Activated CD8-positive, alpha-beta memory T cell treated with anti-CD3 and anti-CD28 coated beads, Interleukin-2, amount 50 U/mL, for 48 hours (primary cell): ENCODE results near the gene RXFP4.
"Not testable (repeated sequence)": the region's sequence is repeated elsewhere in the genome, so short reads cannot be mapped to it uniquely, and the experiment has no call there.

Source experiments
- DNase-seq: peaks from one replicate; pipeline ENCODE4 v3.0.0-alpha.2; 2020

Gene RXFP4

GRCh38 chr1:155940993-155941844, at the start of gene RXFP4:
Gene RXFP4 (plus strand): TSS chr1:155941638. CDS start chr1:155941710, 72 bp downstream.
- DNase-seq, result no peak

GRCh38 chr1:155892796-155893195, 48.6 kb upstream of the RXFP4 start:
- DNase-seq, result no peak

GRCh38 chr1:155893389-155894142, 47.9 kb upstream of the RXFP4 start:
- DNase-seq, result no peak

GRCh38 chr1:155895617-155896016, 45.8 kb upstream of the RXFP4 start:
- not testable (repeated sequence) for DNase-seq

- not testable (repeated sequence) for DNase-seq
Measured at GRCh38 chr1:155896476-155896875, 45.0 kb upstream of the RXFP4 start.

GRCh38 chr1:155897746-155898145, 43.7 kb upstream of the RXFP4 start:
- DNase-seq, result no peak

- DNase-seq, result no peak
Measured at GRCh38 chr1:155898888-155899287, 42.5 kb upstream of the RXFP4 start.

GRCh38 chr1:155899683-155900082, 41.8 kb upstream of the RXFP4 start:
- DNase-seq, result no peak

- DNase-seq, result no peak
Measured at GRCh38 chr1:155900161-155900560, 41.3 kb upstream of the RXFP4 start.

- DNase-seq, result no peak
Measured at GRCh38 chr1:155904261-155904660, 37.2 kb upstream of the RXFP4 start.

GRCh38 chr1:155909894-155910293, 31.5 kb upstream of the RXFP4 start:
- DNase-seq, result no peak

GRCh38 chr1:155910621-155911121, 30.8 kb upstream of the RXFP4 start:
- DNase-seq, result peak; percentile 63

GRCh38 chr1:155911156-155912055, 30.0 kb upstream of the RXFP4 start, which contains the start of gene RIT1:
Gene RIT1 (minus strand): TSS chr1:155911349. CDS start chr1:155910761, 588 bp downstream.
- peak; percentile 92 for DNase-seq

- DNase-seq, result no peak
Measured at GRCh38 chr1:155912056-155912536, 29.3 kb upstream of the RXFP4 start.

- DNase-seq, result no peak
Measured at GRCh38 chr1:155913969-155914757, 27.3 kb upstream of the RXFP4 start.

- DNase-seq, result no peak
Measured at GRCh38 chr1:155918660-155919059, 22.8 kb upstream of the RXFP4 start.

GRCh38 chr1:155919801-155920200, 21.6 kb upstream of the RXFP4 start:
- DNase-seq, result no peak

- no peak for DNase-seq
Measured at GRCh38 chr1:155920717-155921116, 20.7 kb upstream of the RXFP4 start.

- peak; percentile 42 for DNase-seq
Measured at GRCh38 chr1:155925506-155925905, 15.9 kb upstream of the RXFP4 start.

- no peak for DNase-seq
Measured at GRCh38 chr1:155929057-155929456, 12.4 kb upstream of the RXFP4 start.

- DNase-seq, result peak; percentile 45
Measured at GRCh38 chr1:155930725-155931124, 10.7 kb upstream of the RXFP4 start.
